Small intestine (tissue), 7 donors: ENCODE results near the gene IL17C. TPM values are rescaled to one million over a fixed set of nuclear protein-coding genes. Genes with fewer than 3 reads are reported as not detected.
A peak's percentile ranks its signal among the peaks of the same experiment; 100 is the strongest.

Experiments used
- DNase-seq, 2 donors: peaks; one replicate each; pipeline versions ENCODE4 v3.0.0 to v3.0.0-alpha.2; 2013
- FAIRE-seq: peaks from 2 replicates; lab custom pipeline; 2012; peaks lifted over from hg19 to GRCh38; lab: Jason Lieb, UNC
- H3K27ac ChIP-seq, 3 donors: one replicate each; pipeline ENCODE4 v1.5.1; 2013; ENCODE audit warnings: low read length in 2 of 3, mild to moderate bottlenecking in 2 of 3, control low read depth in 1 of 3, inconsistent platforms in 1 of 3, low read depth in 1 of 3, moderate library complexity in 1 of 3
- H3K27me3 ChIP-seq, 3 donors: one replicate each; pipeline ENCODE4 v1.6.1; 2013; ENCODE audit warnings: low read length in 3 of 3, inconsistent platforms in 1 of 3; ENCODE audit not compliant: control insufficient read depth in 3 of 3, insufficient read depth in 3 of 3
- H3K36me3 ChIP-seq, 3 donors: one replicate each; pipeline ENCODE4 v1.6.1; 2013; ENCODE audit warnings: low read length in 3 of 3, inconsistent platforms in 1 of 3, low read depth in 1 of 3, mild to moderate bottlenecking in 1 of 3, moderate library complexity in 1 of 3; ENCODE audit not compliant: control insufficient read depth in 3 of 3, insufficient read depth in 2 of 3
- H3K4me1 ChIP-seq, 3 donors: one replicate each; pipeline ENCODE4 v1.6.1; 2013; ENCODE audit warnings: low read length in 2 of 3, inconsistent platforms in 1 of 3, low read depth in 1 of 3, mild to moderate bottlenecking in 1 of 3, moderate library complexity in 1 of 3; ENCODE audit not compliant: control insufficient read depth in 3 of 3, insufficient read depth in 2 of 3
- H3K4me3 ChIP-seq, 3 donors: one replicate each; pipeline ENCODE4 v1.5.1; 2013; ENCODE audit warnings: low read length in 3 of 3, control low read depth in 1 of 3, inconsistent platforms in 1 of 3, low read depth in 1 of 3, mild to moderate bottlenecking in 1 of 3, moderate library complexity in 1 of 3
- H3K9me3 ChIP-seq, 2 donors: one replicate each; pipeline ENCODE4 v1.6.1; 2013; ENCODE audit warnings: low read depth in 1 of 2, low read length in 1 of 2; ENCODE audit not compliant: control insufficient read depth in 2 of 2, insufficient read depth in 1 of 2
- WGBS, 3 donors: extraction: QIAGEN DNeasy Blood & Tissue Kit; methylation state at CpG; one replicate each; pipeline ENCODE4 v1.1.7; 2013; 5-methylcytosine and 5-hydroxymethylcytosine counted together
- polyA plus RNA-seq, 4 donors: library from polyadenylated mRNA; stranded (reverse) in 3 of 4; unstranded in 1 of 4; fragments of 200-250 nt in 3 of 4; fragments of 120-200 nt in 1 of 4; gene quantifications; one replicate each; pipeline versions ENCODE4 v1.2.1 to v1.2.3, GENCODE V29; 2013
- donor health status: healthy with polysubstance abuse.
- donor health status: control.
- donor health status: control.
- donor health status: Bipolar disorder and iron deficiency.
- donor health status: healthy.

The IL17C gene
- polyA plus RNA-seq, 4 donors, result 0.19 TPM; not detected in 3

- peak overlapping the region in 1 of 3 donors; percentile 90 for H3K27ac ChIP-seq
- no peaks in the 10 kb centered on the region for H3K9me3 ChIP-seq
- WGBS, 3 donors, result 55 to 65% (median 60%) methylated on average over 31 of the region's 31 CpGs
- no peaks in the 10 kb centered on the region for H3K36me3 ChIP-seq
- FAIRE-seq, result no peak
- peak; percentile 21 to 59 for DNase-seq
- no peak overlapping the region for H3K4me3 ChIP-seq
- H3K27me3 ChIP-seq, result peaks cover 0 to 56% (median 2%) of the 10 kb centered on the region in 3 donors
- peaks cover 0 to 15% (median 0%) of the 10 kb centered on the region in 3 donors for H3K4me1 ChIP-seq
These were observed 42.8 kb downstream of the IL17C start for GRCh38 chr16:88681084-88681680.

DNA sequence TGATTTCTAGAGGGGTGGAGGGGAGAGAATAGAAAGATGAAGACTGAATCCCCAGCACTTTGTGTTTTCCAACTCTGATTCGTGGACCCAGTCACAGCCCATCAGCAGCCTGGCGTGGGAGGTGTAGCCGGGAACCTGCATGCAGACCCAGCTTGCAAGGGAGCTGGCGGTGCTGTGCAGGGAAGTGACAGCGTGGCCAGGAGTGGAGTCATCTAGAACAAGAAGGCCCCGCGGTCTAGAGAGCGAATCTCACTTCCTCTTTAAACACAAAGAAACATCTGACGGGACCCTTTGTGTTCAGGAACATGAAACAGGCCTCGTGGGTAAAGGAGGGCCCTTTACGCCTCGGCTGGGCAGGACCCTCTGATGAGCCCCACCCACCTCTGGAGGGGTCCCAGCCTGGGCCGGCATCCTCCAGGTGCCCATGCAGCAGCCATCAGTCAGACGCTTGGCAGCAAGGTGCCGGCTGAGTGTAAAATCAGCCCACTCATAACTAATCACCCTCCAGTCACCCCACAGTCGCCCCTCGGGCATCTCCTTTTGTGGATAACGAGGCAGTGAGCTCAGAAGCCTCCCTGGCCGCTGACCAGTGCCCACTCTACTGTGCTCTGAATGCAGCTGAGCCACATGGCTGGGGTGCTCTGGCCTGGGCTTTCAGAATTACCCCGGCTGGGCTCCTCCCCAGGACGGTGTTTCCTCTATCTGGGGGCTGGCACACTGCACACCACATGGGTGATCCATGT is 43.5 kb downstream of the IL17C start:
- no peak overlapping the region for H3K4me3 ChIP-seq
- H3K27me3 ChIP-seq, result peaks cover 0 to 59% (median 2%) of the 10 kb centered on the region in 3 donors
- no peaks in the 10 kb centered on the region for H3K36me3 ChIP-seq
- H3K4me1 ChIP-seq, result peaks cover 0 to 19% (median 4%) of the 10 kb centered on the region in 3 donors
- peak overlapping the region in 2 of 3 donors; percentile 25 to 90 for H3K27ac ChIP-seq
- DNase-seq (peak in 1 of 2 donors; percentile 50), FAIRE-seq (no peak)
- 44 to 61% (median 49%) methylated on average over 21 of the region's 21 CpGs for WGBS, 3 donors
- H3K9me3 ChIP-seq, result no peaks in the 10 kb centered on the region

DNA sequence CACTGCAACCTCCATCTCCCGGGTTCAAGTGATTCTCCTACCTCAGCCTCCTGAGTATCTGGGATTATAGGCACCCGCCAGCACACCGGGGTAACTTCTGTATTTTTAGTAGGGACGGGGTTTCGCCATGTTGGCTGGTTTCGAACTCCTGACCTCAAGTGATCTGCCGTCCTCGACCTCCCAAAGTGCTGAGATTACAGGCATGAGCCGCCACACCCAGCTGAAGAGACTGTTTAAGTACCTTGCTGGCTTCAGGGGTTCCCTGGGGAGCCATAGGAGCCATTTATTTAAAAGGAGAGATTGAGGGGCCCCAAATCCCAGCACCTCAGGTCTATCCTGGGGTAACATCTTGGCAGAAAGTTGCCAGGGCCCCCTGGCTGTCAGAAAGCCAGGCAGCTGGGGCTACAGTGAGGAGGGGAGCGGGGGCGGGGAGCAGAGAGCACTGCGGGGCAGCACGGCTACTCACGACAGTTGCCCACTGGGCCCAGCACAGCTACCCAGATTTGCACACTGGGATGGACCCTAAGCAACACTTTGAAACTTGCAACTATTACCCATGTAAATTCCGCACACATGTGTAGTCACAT is 46.3 kb downstream of the IL17C start:
- Histone ChIP-seq H3K27ac (no peak overlapping the region), H3K27me3 (peaks cover 0 to 49% (median 2%) of the 10 kb centered on the region in 3 donors)
- WGBS, 3 donors, result 73 to 82% (median 75%) methylated on average over 15 of the region's 15 CpGs

GRCh38 chr16:88685156-88686061 is 47.0 kb downstream of the IL17C start:
- peak overlapping the region in 2 of 3 donors; percentile 21 to 71 for H3K27ac ChIP-seq
- H3K27me3 ChIP-seq, result peaks cover 0 to 49% (median 2%) of the 10 kb centered on the region in 3 donors
- no peaks in the 10 kb centered on the region for H3K36me3 ChIP-seq
- H3K4me3 ChIP-seq, result peak overlapping the region; percentile 41 to 60 (median 51)
- H3K4me1 ChIP-seq, result peaks cover 2 to 38% (median 5%) of the 10 kb centered on the region in 3 donors
- WGBS, 3 donors, result 5 to 7% (median 6%) methylated on average over 32 to 33 of the region's 33 CpGs
- DNase-seq, result peak in 1 of 2 donors; percentile 48
- no peak for FAIRE-seq
- no peaks in the 10 kb centered on the region for H3K9me3 ChIP-seq

More for the DNA sequence above, 46.3 kb downstream of the IL17C start:
- no peak for FAIRE-seq
- no peak for DNase-seq
- H3K36me3 ChIP-seq, result no peaks in the 10 kb centered on the region
- no peaks in the 10 kb centered on the region for H3K9me3 ChIP-seq
- peaks cover 2 to 38% (median 5%) of the 10 kb centered on the region in 3 donors for H3K4me1 ChIP-seq
- H3K4me3 ChIP-seq, result no peak overlapping the region

DNA sequence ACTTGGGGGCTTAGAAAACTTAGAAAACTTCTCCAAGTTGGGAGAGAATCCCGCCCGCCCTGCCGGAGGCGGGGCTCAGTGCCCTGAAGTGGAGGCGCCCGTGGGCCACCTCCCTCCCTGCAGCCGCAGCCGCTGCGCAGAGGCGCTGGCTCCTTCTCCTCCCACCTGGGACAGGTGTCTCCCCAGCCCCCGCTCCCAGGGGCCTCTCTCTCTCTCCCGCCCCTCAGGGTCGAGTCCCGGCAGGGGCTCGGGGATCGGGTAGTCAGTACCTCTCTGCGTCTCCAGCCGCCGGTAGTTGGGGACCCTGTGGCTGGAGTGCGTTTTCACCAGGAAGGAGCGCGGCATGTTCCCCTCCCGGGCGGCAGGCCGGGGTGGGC is 47.7 kb downstream of the IL17C start:
- H3K36me3 ChIP-seq, result no peaks in the 10 kb centered on the region
- peaks cover 2 to 38% (median 5%) of the 10 kb centered on the region in 3 donors for H3K4me1 ChIP-seq
- H3K27me3 ChIP-seq, result peaks cover 0 to 51% (median 2%) of the 10 kb centered on the region in 3 donors
- H3K4me3 ChIP-seq, result peak overlapping the region; percentile 41 to 60 (median 51)
- FAIRE-seq (no peak), DNase-seq (no peak)
- H3K27ac ChIP-seq, result peak overlapping the region in 1 of 3 donors; percentile 71
- WGBS, 3 donors, result 0 to 1% (median 1%) methylated on average over 21 to 25 of the region's 25 CpGs
- H3K9me3 ChIP-seq, result no peaks in the 10 kb centered on the region

DNA sequence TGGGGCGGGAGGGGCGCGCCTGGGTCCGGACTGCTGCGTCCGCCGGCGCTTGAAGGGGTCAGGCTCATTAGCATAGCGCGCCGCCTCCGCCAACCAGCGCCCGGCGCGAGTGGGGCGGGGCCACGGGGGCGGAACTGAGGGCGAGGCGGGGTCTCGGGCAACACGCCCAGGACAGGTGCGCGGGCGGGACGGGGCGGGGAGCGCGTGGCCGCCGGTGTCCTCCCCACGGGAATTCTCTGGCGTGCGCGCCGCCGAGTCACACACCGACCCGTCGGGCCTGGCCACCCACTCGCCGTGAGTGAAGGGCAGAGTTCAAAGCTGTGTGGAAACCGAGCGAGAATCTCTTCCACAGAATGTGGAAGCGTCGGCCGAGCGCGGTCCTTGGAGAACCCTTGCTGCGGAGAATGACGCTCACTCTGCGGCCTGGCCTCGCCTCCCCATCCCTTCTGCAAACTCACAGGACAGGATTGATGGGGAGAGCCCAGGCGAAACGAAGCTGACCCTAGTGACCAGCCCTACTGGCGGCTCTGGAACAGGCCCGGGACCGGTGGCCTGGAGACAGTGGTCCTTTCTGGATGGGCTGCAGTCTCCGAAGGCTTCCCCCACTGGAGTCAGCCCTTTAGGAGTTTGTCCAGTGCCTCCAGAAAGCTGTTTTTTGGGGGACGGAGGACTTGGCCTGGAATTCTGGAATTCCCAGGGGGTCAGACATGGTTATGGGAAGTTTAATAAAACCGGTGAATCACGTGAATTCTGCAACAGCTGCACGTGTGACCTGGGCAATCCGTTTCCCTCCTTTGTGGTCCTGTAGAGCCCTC is 48.3 kb downstream of the IL17C start, which contains the start of gene SNAI3:
Gene SNAI3 (minus strand): TSS at position 69 of the 815 bp plus-strand sequence. CDS start 101 bp downstream, outside the sequence.
- Histone ChIP-seq H3K27me3 (peaks cover 0 to 45% (median 2%) of the 10 kb centered on the region in 3 donors), H3K27ac (peak within 1 kb of the TSS in 2 of 3 donors; percentile 21 to 71), H3K4me3 (peak within 1 kb of the TSS; percentile 41 to 60 (median 51)), H3K4me1 (peaks cover 2 to 38% (median 5%) of the 10 kb centered on the region in 3 donors), H3K9me3 (no peaks in the 10 kb centered on the region), H3K36me3 (no peaks in the 10 kb centered on the region)
- DNase-seq (peak; percentile 85 to 93), FAIRE-seq (no peak)
- WGBS, 3 donors, result 4 to 6% (median 6%) methylated on average over 44 to 65 of the region's 65 CpGs

GRCh38 chr16:88687254-88687576 is 48.8 kb downstream of the IL17C start:
- Histone ChIP-seq H3K27me3 (peaks cover 0 to 44% (median 2%) of the 10 kb centered on the region in 3 donors), H3K4me3 (no peak overlapping the region), H3K9me3 (no peaks in the 10 kb centered on the region), H3K4me1 (peaks cover 2 to 38% (median 5%) of the 10 kb centered on the region in 3 donors), H3K36me3 (no peaks in the 10 kb centered on the region), H3K27ac (no peak overlapping the region)
- DNase-seq (peak in 1 of 2 donors; percentile 33), FAIRE-seq (no peak)
- 12 to 55% (median 20%) methylated on average over 10 of the region's 10 CpGs for WGBS, 3 donors
